Thymus (tissue), 11 donors: ENCODE measurements around the gene ARHGAP18. TPM values are rescaled to one million over a fixed set of nuclear protein-coding genes. Genes with fewer than 3 reads are reported as not detected.
A peak's percentile ranks its signal among the peaks of the same experiment; 100 is the strongest.

Experiments used
- DNase-seq, 9 donors: peaks; one replicate each; pipeline ENCODE4 v3.0.0-alpha.2; 2013; ENCODE audit warnings: low spot score in 9 of 9, low read depth in 6 of 9, missing footprints in 1 of 9
- H3K27ac ChIP-seq, 2 donors: one replicate each; pipeline ENCODE4 v1.5.1; 2013; ENCODE audit warnings: control low read depth in 1 of 2, low read depth in 1 of 2, low read length in 1 of 2, mild to moderate bottlenecking in 1 of 2, moderate library complexity in 1 of 2
- H3K27me3 ChIP-seq, 2 donors: one replicate each; pipeline ENCODE4 v1.5.1; 2013; ENCODE audit warnings: low read length in 1 of 2; ENCODE audit not compliant: control insufficient read depth in 2 of 2, insufficient read depth in 1 of 2
- H3K36me3 ChIP-seq, 2 donors: one replicate each; pipeline ENCODE4 v1.5.1; 2013; ENCODE audit warnings: low read length in 1 of 2, mild to moderate bottlenecking in 1 of 2, moderate library complexity in 1 of 2; ENCODE audit not compliant: control insufficient read depth in 2 of 2, insufficient read depth in 2 of 2
- H3K4me1 ChIP-seq, 2 donors: one replicate each; pipeline ENCODE4 v1.5.1; 2013; ENCODE audit warnings: low read length in 2 of 2; ENCODE audit not compliant: control insufficient read depth in 2 of 2, insufficient read depth in 2 of 2
- H3K4me3 ChIP-seq, 2 donors: one replicate each; pipeline ENCODE4 v1.5.1; 2013; ENCODE audit warnings: low read length in 2 of 2, control low read depth in 1 of 2, mild to moderate bottlenecking in 1 of 2
- H3K9me3 ChIP-seq, 2 donors: one replicate each; pipeline ENCODE4 v1.5.1; 2013; ENCODE audit warnings: low read length in 1 of 2, mild to moderate bottlenecking in 1 of 2; ENCODE audit not compliant: control insufficient read depth in 2 of 2, insufficient read depth in 1 of 2
- WGBS: extraction: QIAGEN DNeasy Blood & Tissue Kit; methylation state at CpG from one replicate; pipeline ENCODE4 v1.1.7; 2013; 5-methylcytosine and 5-hydroxymethylcytosine counted together
- polyA plus RNA-seq: library from polyadenylated mRNA; stranded (reverse); fragments of 200-250 nt; gene quantifications from one replicate; pipeline ENCODE4 v1.2.3, GENCODE V29; 2013
- total RNA-seq: library from RNA; stranded (reverse); fragments of 120-200 nt; gene quantifications from one replicate; pipeline ENCODE4 v1.2.4, GENCODE V29; 2013
- donor health status: healthy.

Gene ARHGAP18
- total and polyA plus RNA-seq, 2 donors, result 8.2 to 11.8 TPM

DNA sequence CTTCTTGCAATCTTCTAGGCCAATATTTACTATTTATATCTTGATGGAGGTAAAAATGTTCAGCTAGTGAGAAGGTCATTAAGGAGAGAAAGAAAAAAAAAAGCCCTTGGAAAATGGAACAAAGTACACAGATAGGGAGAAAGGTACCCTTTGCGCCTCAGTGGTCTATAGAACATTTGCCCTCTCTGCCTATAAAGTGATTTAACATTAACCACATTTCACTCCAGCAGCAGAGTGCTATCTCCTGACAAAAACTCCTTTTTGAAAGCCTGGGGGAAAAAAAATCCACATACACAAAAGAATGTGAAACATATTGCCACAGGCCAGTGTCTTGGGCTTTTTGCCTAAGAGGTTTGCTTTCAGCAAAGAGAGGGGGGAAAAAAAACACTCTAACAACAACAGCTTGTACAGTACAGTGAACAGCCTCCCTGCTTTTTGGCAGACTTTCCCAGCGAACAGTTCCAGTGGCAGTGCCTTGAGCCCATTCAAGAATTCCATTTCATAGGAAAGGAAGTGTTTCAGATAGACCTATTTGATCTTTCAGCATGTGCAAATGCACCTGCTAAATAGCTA, 695 bp downstream of the ARHGAP18 start:
- DNase-seq, result peak in 1 of 9 donors; percentile 6
- peaks cover 8 to 15% of the 10 kb centered on the region in 2 donors for H3K4me1 ChIP-seq
- 63% methylated on average over 2 of the region's 2 CpGs for WGBS

DNA sequence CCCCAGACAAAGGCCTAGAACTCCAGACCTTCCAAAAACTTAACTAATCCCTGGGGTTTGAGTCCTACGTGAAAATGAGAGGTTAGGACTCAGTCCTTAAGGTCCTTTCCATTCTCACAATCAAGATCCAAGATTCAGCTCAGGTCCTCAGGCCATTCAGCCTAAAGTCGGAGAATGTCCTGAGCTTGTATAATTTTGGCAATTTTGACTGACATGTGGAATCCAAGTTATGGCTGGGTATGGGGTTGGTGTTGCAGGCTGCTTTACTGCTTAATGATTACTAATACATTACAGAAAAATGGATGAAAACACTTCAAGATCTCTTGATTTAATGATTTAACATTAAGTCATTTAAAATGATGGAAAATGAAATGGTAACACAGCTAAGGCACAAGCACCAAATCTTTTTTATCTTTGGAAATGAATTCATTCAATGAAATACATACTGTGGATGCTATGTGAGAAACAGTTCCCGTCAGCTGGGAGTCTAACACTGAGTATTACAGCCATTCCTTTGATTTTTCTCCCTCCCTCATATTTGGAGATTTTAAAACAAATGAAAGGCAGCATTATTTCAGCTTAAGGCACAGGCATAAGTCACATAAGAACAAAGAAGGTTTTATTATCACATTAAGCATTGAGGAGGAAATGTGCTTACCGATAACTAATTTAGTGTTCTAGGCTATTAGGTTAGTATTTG, 1.3 kb downstream of the ARHGAP18 start:
- no peaks in the 10 kb centered on the region for H3K36me3 ChIP-seq
- DNase-seq, result no peak
- H3K9me3 ChIP-seq, result peaks cover 0 to 2% of the 10 kb centered on the region in 2 donors
- no peaks in the 10 kb centered on the region for H3K27me3 ChIP-seq
- 94% methylated on average over 4 of the region's 4 CpGs for WGBS
- no peak overlapping the region for H3K27ac ChIP-seq
- H3K4me1 ChIP-seq, result peaks cover 8 to 15% of the 10 kb centered on the region in 2 donors
- peak overlapping the region in 1 of 2 donors; percentile 61 for H3K4me3 ChIP-seq

More for the DNA sequence above, 695 bp downstream of the ARHGAP18 start:
- Histone ChIP-seq H3K27ac (peak overlapping the region in 1 of 2 donors; percentile 64), H3K27me3 (no peaks in the 10 kb centered on the region), H3K36me3 (no peaks in the 10 kb centered on the region), H3K9me3 (peaks cover 0 to 2% of the 10 kb centered on the region in 2 donors), H3K4me3 (peak overlapping the region; percentile 61 to 67)

DNA sequence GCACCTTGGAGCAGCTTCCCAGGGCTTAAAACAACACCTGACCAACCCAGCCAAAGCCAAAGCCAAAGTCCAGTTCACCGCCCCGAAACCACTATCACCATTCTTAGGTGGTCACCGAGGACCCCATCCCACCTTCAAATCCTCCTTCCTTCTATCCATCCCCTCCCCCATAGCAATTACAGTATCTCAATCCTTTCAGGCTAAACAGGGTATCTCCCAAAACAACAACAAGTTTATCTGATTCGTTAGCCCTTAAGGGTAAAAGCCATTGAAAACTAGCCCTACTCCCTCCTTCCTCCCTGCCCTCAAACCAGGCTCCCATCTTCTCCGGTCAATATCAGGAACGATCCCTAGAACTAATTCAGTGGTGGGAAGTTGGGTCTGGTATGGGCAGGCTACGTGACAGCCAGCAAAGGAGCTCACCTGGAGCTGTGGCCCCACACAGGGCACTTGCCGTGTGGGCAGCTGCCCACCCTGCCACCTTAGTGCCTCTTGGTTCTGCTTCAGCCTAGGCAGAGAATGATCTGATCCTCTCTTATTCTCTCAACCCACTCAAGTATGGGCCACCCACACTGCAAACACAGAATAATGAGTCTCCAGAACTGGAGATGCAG, 2.0 kb downstream of the ARHGAP18 start:
- no peak overlapping the region for H3K27ac ChIP-seq
- H3K9me3 ChIP-seq, result peaks cover 0 to 2% of the 10 kb centered on the region in 2 donors
- WGBS, result 97% methylated on average over 8 of the region's 8 CpGs
- H3K27me3 ChIP-seq, result no peaks in the 10 kb centered on the region
- peaks cover 8 to 15% of the 10 kb centered on the region in 2 donors for H3K4me1 ChIP-seq
- DNase-seq, result no peak
- no peaks in the 10 kb centered on the region for H3K36me3 ChIP-seq
- no peak overlapping the region for H3K4me3 ChIP-seq

DNA sequence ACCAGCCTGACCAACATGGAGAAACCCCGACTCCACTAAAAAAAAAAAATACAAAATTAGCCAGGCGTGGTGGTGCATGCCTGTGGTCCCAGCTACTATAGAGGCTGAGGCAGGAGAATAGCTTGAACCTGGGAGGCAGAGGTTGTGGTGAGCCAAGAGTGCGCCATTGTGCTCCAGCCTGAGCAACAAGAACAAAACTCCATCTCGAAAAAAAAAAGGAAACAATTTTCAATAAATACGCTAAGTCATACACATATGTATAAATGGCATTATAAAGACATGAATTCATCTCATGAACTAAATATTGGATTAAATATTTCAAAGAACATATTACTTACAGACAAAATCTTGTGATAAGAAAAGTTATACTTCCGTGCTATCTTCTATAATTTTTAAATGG, 2.9 kb downstream of the ARHGAP18 start:
- no peak overlapping the region for H3K4me3 ChIP-seq
- WGBS, result 97% methylated on average over 6 of the region's 6 CpGs
- H3K4me1 ChIP-seq, result peaks cover 8 to 15% of the 10 kb centered on the region in 2 donors

DNA sequence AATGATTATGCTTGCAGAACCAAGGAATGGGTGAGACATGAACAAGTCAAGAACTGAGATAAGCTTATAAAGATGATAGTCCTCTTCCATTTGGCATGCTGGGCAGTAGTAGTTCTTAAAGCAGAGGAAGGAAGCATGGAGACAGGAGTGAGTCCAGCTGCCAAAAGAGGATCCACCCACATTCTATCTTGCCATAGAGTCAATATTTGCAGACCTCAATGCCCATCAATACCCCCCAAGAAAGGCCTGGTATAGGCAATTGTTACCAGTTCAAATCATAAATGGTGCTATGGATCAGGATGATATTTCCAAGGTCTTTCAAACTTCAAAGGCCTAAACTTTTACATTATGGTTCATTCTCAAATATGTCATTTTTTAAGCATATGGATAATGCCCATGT, 4.8 kb downstream of the ARHGAP18 start:
- H3K36me3 ChIP-seq, result no peaks in the 10 kb centered on the region
- H3K4me3 ChIP-seq, result no peak overlapping the region
- peaks cover 8 to 15% of the 10 kb centered on the region in 2 donors for H3K4me1 ChIP-seq
- H3K9me3 ChIP-seq, result peaks cover 0 to 2% of the 10 kb centered on the region in 2 donors
- no peaks in the 10 kb centered on the region for H3K27me3 ChIP-seq
- H3K27ac ChIP-seq, result no peak overlapping the region
- no peak for DNase-seq

More for the DNA sequence above, 2.9 kb downstream of the ARHGAP18 start:
- Histone ChIP-seq H3K9me3 (peaks cover 0 to 2% of the 10 kb centered on the region in 2 donors), H3K27ac (no peak overlapping the region), H3K27me3 (no peaks in the 10 kb centered on the region), H3K36me3 (no peaks in the 10 kb centered on the region)
- DNase-seq, result no peak

DNA sequence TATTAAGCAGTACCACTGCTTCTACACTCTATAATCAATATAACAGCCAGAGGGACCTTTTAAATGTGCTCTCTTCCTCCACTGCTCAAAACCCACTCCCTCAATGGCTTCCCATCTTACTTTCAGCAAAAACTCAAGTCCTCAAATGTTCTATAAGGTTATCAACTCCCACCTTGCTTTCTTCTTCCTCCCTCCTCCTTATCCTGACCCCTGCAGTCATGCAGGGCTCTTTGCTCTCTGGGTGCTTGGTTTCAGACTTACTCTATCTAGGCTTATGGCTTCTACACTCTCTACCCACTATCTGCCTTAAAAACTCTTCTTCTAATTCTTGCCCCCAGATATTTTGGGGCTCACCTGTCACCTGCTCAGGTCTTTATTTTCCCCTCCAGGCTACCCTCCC, 5.3 kb downstream of the ARHGAP18 start:
- no peaks in the 10 kb centered on the region for H3K9me3 ChIP-seq
- H3K4me3 ChIP-seq, result no peak overlapping the region
- H3K36me3 ChIP-seq, result no peaks in the 10 kb centered on the region
- no peak for DNase-seq
- H3K4me1 ChIP-seq, result peaks cover 5 to 10% of the 10 kb centered on the region in 2 donors
- H3K27ac ChIP-seq, result no peak overlapping the region
- H3K27me3 ChIP-seq, result no peaks in the 10 kb centered on the region

DNA sequence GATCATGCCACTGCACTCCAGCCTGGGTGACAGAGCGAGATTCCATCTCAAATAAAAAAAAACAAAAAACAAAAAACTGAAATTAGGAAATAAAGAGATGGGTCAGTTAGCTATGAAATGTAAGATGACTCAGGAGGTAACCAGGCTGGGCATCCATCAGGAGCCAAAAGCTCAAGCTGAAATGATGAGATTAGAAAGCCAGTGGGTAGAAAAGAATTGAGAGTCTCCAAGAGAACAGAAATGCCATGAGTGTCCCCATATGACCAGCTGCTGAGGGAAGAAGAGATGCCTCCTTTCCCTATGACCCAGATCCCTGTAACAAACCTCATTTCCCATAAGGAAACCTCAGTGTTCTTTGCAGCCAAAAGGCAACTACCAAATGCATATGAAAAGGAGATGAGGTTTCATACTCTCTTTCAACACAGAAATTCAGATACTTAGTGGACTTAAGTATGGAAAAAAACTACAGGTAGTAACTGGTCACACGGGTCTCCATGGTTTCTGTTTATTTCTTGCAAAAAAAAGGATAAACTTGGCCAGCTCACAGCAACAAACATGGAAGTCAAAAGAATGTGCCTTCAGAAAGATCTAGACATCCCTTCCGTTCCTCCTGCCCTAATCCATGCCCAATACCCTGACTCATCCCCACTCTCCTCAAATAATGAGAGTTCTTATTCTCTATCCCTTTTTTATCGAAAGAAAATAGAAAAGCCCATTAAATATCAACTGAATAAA, 8.1 kb downstream of the ARHGAP18 start:
- Histone ChIP-seq H3K27ac (no peak overlapping the region), H3K36me3 (no peaks in the 10 kb centered on the region), H3K4me1 (no peaks in the 10 kb centered on the region), H3K9me3 (no peaks in the 10 kb centered on the region), H3K27me3 (no peaks in the 10 kb centered on the region), H3K4me3 (no peak overlapping the region)
- WGBS, result 98% methylated on average over 4 of the region's 4 CpGs
- DNase-seq, result no peak

DNA sequence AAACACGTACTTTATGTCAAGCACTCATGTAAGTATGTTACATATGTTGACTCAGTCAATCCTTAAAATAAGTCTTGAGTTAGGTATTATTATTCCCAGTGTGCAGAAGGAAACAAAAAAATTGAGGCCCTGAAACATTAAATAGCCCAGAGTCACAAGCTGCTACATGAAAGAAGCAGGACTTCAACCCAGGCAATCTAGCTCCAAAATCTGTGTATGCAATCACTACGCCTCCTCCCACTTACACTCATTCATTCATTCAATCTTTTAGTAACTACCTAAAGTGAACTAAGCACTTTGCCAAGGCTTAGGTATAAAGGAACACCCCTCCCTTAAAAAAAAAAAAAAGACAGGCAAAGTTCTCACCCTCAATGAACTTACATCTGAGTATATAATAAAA, 9.3 kb downstream of the ARHGAP18 start:
- Histone ChIP-seq H3K27ac (no peak overlapping the region), H3K4me1 (no peaks in the 10 kb centered on the region), H3K4me3 (no peak overlapping the region), H3K27me3 (no peaks in the 10 kb centered on the region), H3K9me3 (no peaks in the 10 kb centered on the region), H3K36me3 (no peaks in the 10 kb centered on the region)
- 97% methylated on average over 2 of the region's 2 CpGs for WGBS
- DNase-seq, result no peak

DNA sequence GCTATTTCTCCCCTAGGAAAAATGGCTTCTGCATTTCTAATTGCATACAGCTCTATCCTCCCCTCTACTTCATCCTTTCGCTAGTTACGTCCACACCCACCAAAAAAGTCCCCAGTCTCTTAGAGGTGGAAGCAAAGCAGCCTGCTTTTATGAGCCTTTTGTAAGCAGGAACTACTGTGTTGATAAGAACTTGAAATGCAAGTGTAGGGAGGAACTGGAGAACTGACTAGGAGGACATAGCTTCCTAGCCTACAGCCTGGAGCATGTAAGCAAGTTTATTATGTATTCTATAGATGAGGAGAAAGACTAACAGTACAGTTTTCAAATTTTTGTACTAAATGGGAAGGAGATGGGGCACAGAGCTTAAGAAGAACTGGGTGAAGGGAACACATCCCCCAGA, 10.3 kb downstream of the ARHGAP18 start:
- 97% methylated on average over 2 of the region's 2 CpGs for WGBS
- Histone ChIP-seq H3K27ac (no peak overlapping the region), H3K4me3 (no peak overlapping the region)

More for the DNA sequence above, 10.3 kb downstream of the ARHGAP18 start:
- DNase-seq, result no peak
- Histone ChIP-seq H3K9me3 (no peaks in the 10 kb centered on the region), H3K27me3 (no peaks in the 10 kb centered on the region), H3K36me3 (no peaks in the 10 kb centered on the region), H3K4me1 (no peaks in the 10 kb centered on the region)
